H9 (cell line): ENCODE results near the gene MX2. TPM values are rescaled to one million over a fixed set of nuclear protein-coding genes. Genes with fewer than 3 reads are reported as not detected.

Experiments
- DNase-seq: peaks from one replicate; pipeline ENCODE4 v3.0.0-alpha.2; 2017
- H2AFZ ChIP-seq: one replicate; pipeline ENCODE4 v1.6.1; 2013; ENCODE audit warnings: mild to moderate bottlenecking, low read length, control low read depth, moderate library complexity
- H2AK5ac ChIP-seq: 2 replicates; pipeline ENCODE4 v1.6.1; 2013; ENCODE audit warnings: low read length, control low read depth, mixed read lengths; ENCODE audit not compliant: insufficient read length
- H2BK120ac ChIP-seq: one replicate; pipeline ENCODE4 v1.6.1; 2013; ENCODE audit warnings: low read depth, mild to moderate bottlenecking, low read length, control low read depth, inconsistent platforms; ENCODE audit not compliant: poor library complexity, severe bottlenecking
- H2BK12ac ChIP-seq: 2 replicates; pipeline ENCODE4 v1.6.1; 2013; ENCODE audit warnings: low read length, control low read depth, mixed read lengths, low read depth; ENCODE audit not compliant: insufficient read length
- H2BK15ac ChIP-seq: 2 replicates; pipeline ENCODE4 v1.6.1; 2013; ENCODE audit warnings: low read depth, low read length, control low read depth
- H2BK20ac ChIP-seq: one replicate; pipeline ENCODE4 v1.6.1; 2013; ENCODE audit warnings: low read depth, mild to moderate bottlenecking, low read length, control low read depth, inconsistent platforms; ENCODE audit not compliant: poor library complexity, severe bottlenecking
- H2BK5ac ChIP-seq: 2 replicates; pipeline ENCODE4 v1.6.1; 2013; ENCODE audit warnings: low read length, control low read depth, mixed read lengths; ENCODE audit not compliant: insufficient read length
- H3K14ac ChIP-seq: 2 replicates; pipeline ENCODE4 v1.6.1; 2013; ENCODE audit warnings: low read length, control low read depth; ENCODE audit not compliant: insufficient read depth
- H3K18ac ChIP-seq: 2 replicates; pipeline ENCODE4 v1.6.1; 2013; ENCODE audit warnings: low read depth, mild to moderate bottlenecking, mixed read lengths, low read length, control low read depth; ENCODE audit not compliant: insufficient read length
- H3K23ac ChIP-seq: 2 replicates; pipeline ENCODE4 v1.6.1; 2013; ENCODE audit warnings: low read length, control low read depth, mixed read lengths, low read depth; ENCODE audit not compliant: insufficient read length
- H3K23me2 ChIP-seq: 2 replicates; pipeline ENCODE4 v1.6.1; 2013; ENCODE audit warnings: low read depth, mild to moderate bottlenecking, mixed read lengths, low read length, control low read depth; ENCODE audit not compliant: insufficient read length, poor library complexity, severe bottlenecking
- H3K27ac ChIP-seq: 2 replicates; pipeline ENCODE4 v1.5.1; 2013; ENCODE audit warnings: low read length, control low read depth, mixed read lengths, low read depth; ENCODE audit not compliant: insufficient read length
- H3K27me3 ChIP-seq: 2 replicates; pipeline ENCODE4 v1.6.1; 2013; ENCODE audit warnings: low read length, control low read depth, inconsistent platforms; ENCODE audit not compliant: insufficient read depth
- H3K4ac ChIP-seq: 2 replicates; pipeline ENCODE4 v1.6.1; 2013; ENCODE audit warnings: low read depth, mild to moderate bottlenecking, control low read depth, inconsistent platforms, low read length, moderate library complexity
- H3K4me1 ChIP-seq: 2 replicates; pipeline ENCODE4 v1.6.1; 2013; ENCODE audit warnings: low read length, control low read depth, inconsistent platforms; ENCODE audit not compliant: insufficient read depth
- H3K4me2 ChIP-seq: 2 replicates; pipeline ENCODE4 v1.6.1; 2013; ENCODE audit warnings: low read length, control low read depth, mixed read lengths; ENCODE audit not compliant: insufficient read length, insufficient read depth
- H3K56ac ChIP-seq: 2 replicates; pipeline ENCODE4 v1.6.1; 2013; ENCODE audit warnings: low read depth, mild to moderate bottlenecking, mixed read lengths, low read length, control low read depth; ENCODE audit not compliant: insufficient read length
- H3K79me1 ChIP-seq: 2 replicates; pipeline ENCODE4 v1.6.1; 2013; ENCODE audit warnings: low read depth, mild to moderate bottlenecking, moderate library complexity, low read length, control low read depth, inconsistent platforms; ENCODE audit not compliant: insufficient read depth, poor library complexity, severe bottlenecking
- H3K79me2 ChIP-seq: 2 replicates; pipeline ENCODE4 v1.6.1; 2013; ENCODE audit warnings: low read length, control low read depth, inconsistent platforms; ENCODE audit not compliant: insufficient read depth
- H3K9ac ChIP-seq: 2 replicates; pipeline ENCODE4 v1.6.1; 2013; ENCODE audit warnings: low read length, control low read depth, mixed read lengths; ENCODE audit not compliant: insufficient read length; ENCODE audit errors: extremely low read depth
- H3K9me3 ChIP-seq: one replicate; pipeline ENCODE4 v1.6.1; 2013; ENCODE audit warnings: low read depth, low read length, inconsistent platforms; ENCODE audit not compliant: control insufficient read depth
- H3T11ph ChIP-seq: one replicate; pipeline ENCODE4 v1.6.1; 2013; ENCODE audit warnings: mild to moderate bottlenecking, low read length, control low read depth, inconsistent platforms
- H4K20me1 ChIP-seq: one replicate; pipeline ENCODE4 v1.6.1; 2013; ENCODE audit not compliant: control insufficient read depth, insufficient read length, insufficient read depth
- H4K5ac ChIP-seq: 2 replicates; pipeline ENCODE4 v1.6.1; 2013; ENCODE audit warnings: low read depth, mild to moderate bottlenecking, mixed read lengths, low read length, control low read depth; ENCODE audit not compliant: insufficient read length
- H4K8ac ChIP-seq: replicated peaks from 2 replicates; pipeline ENCODE4 v1.6.1; 2013; ENCODE audit warnings: low read length, control low read depth, mixed read lengths, low read depth; ENCODE audit not compliant: insufficient read length
- H4K91ac ChIP-seq: 2 replicates; pipeline ENCODE4 v1.6.1; 2013; ENCODE audit warnings: low read depth, mild to moderate bottlenecking, moderate library complexity, mixed read lengths, low read length, control low read depth; ENCODE audit not compliant: insufficient read length
- H3K27ac Mint-ChIP-seq, 3 experiments: 2 replicates in 2 of 3; 3 replicates in 1 of 3; pipeline ENCODE4 v1.8.0; 2020 to 2021; ENCODE audit warnings: mixed read lengths in 3 of 3, mild to moderate bottlenecking in 1 of 3, moderate library complexity in 1 of 3
- H3K27me3 Mint-ChIP-seq: 2 replicates; pipeline ENCODE4 v1.8.0; 2021; ENCODE audit warnings: low read depth, mild to moderate bottlenecking, moderate library complexity, mixed read lengths
- H3K36me3 Mint-ChIP-seq, 3 experiments: 2 replicates in 2 of 3; 3 replicates in 1 of 3; pipeline ENCODE4 v1.8.0; 2020 to 2021; ENCODE audit warnings: low read depth in 3 of 3, mixed read lengths in 3 of 3; ENCODE audit not compliant: insufficient read depth in 1 of 3
- H3K4me1 Mint-ChIP-seq, 2 experiments: 2 replicates each; pipeline ENCODE4 v1.8.0; 2020; ENCODE audit warnings: mixed read lengths in 2 of 2
- H3K4me3 Mint-ChIP-seq, 2 experiments: 2 replicates in 1 of 2; 3 replicates in 1 of 2; pipeline ENCODE4 v1.8.0; 2020 to 2021; ENCODE audit warnings: mild to moderate bottlenecking in 2 of 2, mixed read lengths in 2 of 2, moderate library complexity in 1 of 2
- H3K9me3 Mint-ChIP-seq, 2 experiments: 2 replicates in 1 of 2; 3 replicates in 1 of 2; pipeline ENCODE4 v1.8.0; 2020; ENCODE audit warnings: mild to moderate bottlenecking in 2 of 2, mixed read lengths in 2 of 2, moderate library complexity in 1 of 2
- CTCF ChIP-seq: fragments of 200-600 bp; sonication (generic); conservative IDR thresholded peaks from 3 replicates; pipeline ENCODE4 v1.8.0; 2021; ENCODE audit warnings: antibody characterized with exemption, mild to moderate bottlenecking
- whole genome bisulfite sequencing: extraction: QIAGEN DNeasy Blood & Tissue Kit; methylation state at CpG from one replicate; pipeline ENCODE4 v1.1.7; 2013; ENCODE audit warnings: missing lambda C conversion rate, low lambda C conversion rate, mixed read lengths; ENCODE audit not compliant: insufficient read length; ENCODE audit errors: extremely low coverage; 5-methylcytosine and 5-hydroxymethylcytosine counted together
- total RNA-seq: library from RNA; stranded (reverse); gene quantifications from 2 replicates; pipeline ENCODE4 v1.2.1, GENCODE V29; 2021

Gene MX2
- total RNA-seq, 1 experiment from 2014 or later, result 1.8 TPM

DNA sequence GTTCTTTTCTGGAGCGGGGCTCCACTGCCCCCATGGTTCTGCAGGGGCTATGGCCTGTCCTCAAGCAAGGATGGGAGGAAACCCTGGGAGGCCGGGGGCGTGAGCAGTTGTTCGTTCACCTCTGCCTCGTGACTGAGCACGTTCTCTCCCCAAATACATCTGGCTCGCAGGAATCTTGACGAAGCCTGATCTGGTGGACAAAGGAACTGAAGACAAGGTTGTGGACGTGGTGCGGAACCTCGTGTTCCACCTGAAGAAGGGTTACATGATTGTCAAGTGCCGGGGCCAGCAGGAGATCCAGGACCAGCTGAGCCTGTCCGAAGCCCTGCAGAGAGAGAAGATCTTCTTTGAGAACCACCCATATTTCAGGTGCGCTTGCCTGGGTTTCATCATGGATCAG lies 79.7 kb downstream of the MX2 start:
- Mint-ChIP-seq H3K27ac (peak overlapping the region in 1 of 3 experiments; percentile 59; a peak in 1 of 7 replicates), H3K9me3 (no peaks in the 10 kb centered on the region), H3K27me3 (no peaks in the 10 kb centered on the region; the same call in 1 of the 2 replicates), H3K36me3 (peaks cover under 1 to 3% (median 3%) of the 10 kb centered on the region in 3 experiments; a peak in 5 of 7 replicates), H3K4me1 (peaks cover 15 to 20% of the 10 kb centered on the region in 2 experiments), H3K4me3 (no peak overlapping the region)
- no peak overlapping the region for H3T11ph ChIP-seq
- H4K91ac ChIP-seq, result no peak overlapping the region
- no peak overlapping the region for H3K9ac ChIP-seq
- no peaks in the 10 kb centered on the region for H3K4me1 ChIP-seq
- H3K23ac ChIP-seq, result no peak overlapping the region
- WGBS, result no CpG with 5 or more reads among the region's 14 CpGs
- no peaks in the 10 kb centered on the region for H3K79me2 ChIP-seq
- no peak overlapping the region for H3K56ac ChIP-seq
- H3K27ac ChIP-seq, result no peak overlapping the region
- no peak overlapping the region for H2AK5ac ChIP-seq
- H3K4me2 ChIP-seq, result no peak overlapping the region
- no peak overlapping the region; the same call in 1 of the 2 replicates for H3K14ac ChIP-seq
- H3K9me3 ChIP-seq, result no peaks in the 10 kb centered on the region
- H2BK5ac ChIP-seq, result no peak overlapping the region
- H3K4ac ChIP-seq, result no peak overlapping the region
- DNase-seq, result no peak
- H4K8ac ChIP-seq, result no peak overlapping the region
- no peaks in the 10 kb centered on the region for H3K79me1 ChIP-seq
- H3K27me3 ChIP-seq, result no peaks in the 10 kb centered on the region
- no peak overlapping the region for H2BK12ac ChIP-seq
- H4K20me1 ChIP-seq, result no peaks in the 10 kb centered on the region
- no peak for TF ChIP-seq CTCF
- H2AFZ ChIP-seq, result no peak overlapping the region
- no peak overlapping the region for H3K18ac ChIP-seq
- H2BK15ac ChIP-seq, result no peak overlapping the region
- H3K23me2 ChIP-seq, result no peaks in the 10 kb centered on the region
- H2BK20ac ChIP-seq, result no peak overlapping the region
- no peak overlapping the region for H2BK120ac ChIP-seq
- H4K5ac ChIP-seq, result no peak overlapping the region
